Esophagus squamous epithelium (tissue), 4 donors: ENCODE measurements around the gene TIMM44.
"Not testable (repeated sequence)": the region's sequence is repeated elsewhere in the genome, so short reads cannot be mapped to it uniquely, and the experiment has no call there.

Experiments
- CTCF ChIP-seq, 6 experiments: fragments of 450-650 bp in 4 of 6; fragments of 200-600 bp in 2 of 6; sonication (generic) in 2 of 6; IDR thresholded peaks; one replicate each; pipeline ENCODE4 v1.5.1; 2016 to 2019; ENCODE audit warnings: antibody characterized with exemption in 6 of 6, mild to moderate bottlenecking in 4 of 6, moderate library complexity in 4 of 6
- POLR2A ChIP-seq, 4 donors: fragments of 450-650 bp; IDR thresholded peaks; one replicate each; pipeline ENCODE4 v1.6.1; 2017; ENCODE audit warnings: antibody characterized with exemption in 4 of 4, mild to moderate bottlenecking in 4 of 4, moderate library complexity in 3 of 4

GRCh38 chr19:7930030-7930429 lies 13.4 kb downstream of the TIMM44 start:
- TF ChIP-seq CTCF, POLR2A (IDR thresholded peaks at IDR 0.05): not testable (repeated sequence)
